ENCODE measurements around the gene ROR2. TPM values are rescaled to one million over a fixed set of nuclear protein-coding genes. Genes with fewer than 3 reads are reported as not detected.

Gene ROR2
- total and polyA plus RNA-seq, 2 of the 13 experiments (the other 11 are each of a cell fraction or from before 2014, with no cell fraction given), result not detected

DNA sequence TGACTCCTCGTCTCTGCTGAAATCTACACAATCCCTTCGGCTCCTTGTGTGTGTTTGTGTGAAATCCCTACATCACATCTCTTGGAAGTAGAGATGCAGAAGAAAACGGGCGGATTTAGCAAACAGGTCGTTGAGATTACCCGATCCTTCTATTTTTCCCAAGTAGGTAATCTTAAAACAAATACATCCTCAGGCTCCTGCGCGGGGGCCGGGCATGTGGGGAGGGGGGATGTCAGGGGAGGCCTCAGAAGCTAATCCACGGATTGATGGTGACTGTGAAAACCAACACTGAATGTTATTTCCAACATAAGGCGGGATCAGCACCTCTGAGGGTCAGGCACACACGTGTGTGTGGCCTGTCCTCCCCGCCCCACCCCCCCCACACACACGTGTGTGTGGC is 137.8 kb downstream of the ROR2 start:
- ChIA-PET POLR2A (no interaction called here), CTCF (ENCODE audit: low intra/inter-chr PET ratio, low total read pairs) (no interaction called here)
- H3K9me3 ChIP-seq (ENCODE audit: low read length), result no peaks in the 10 kb centered on the region
- H3K36me3 ChIP-seq (replicated peaks in 1 of 2; ENCODE audit: control insufficient read depth in 1 of 2, insufficient read depth in 2 of 2, low read length in 2 of 2), result no peaks in the 10 kb centered on the region
- no peak overlapping the region for H3K4me3 ChIP-seq (replicated peaks in 1 of 3; ENCODE audit: insufficient read depth in 1 of 3, low read depth in 2 of 3, low read length in 3 of 3)
- H3K79me2 ChIP-seq (ENCODE audit: insufficient read depth, low read length), result no peaks in the 10 kb centered on the region
- intact Hi-C loops (cut with micrococcal nuclease; ENCODE audit: unreplicated experiment) (no loop called here), in situ Hi-C loops (cut with HindIII; ENCODE audit: extremely low pct_ligation_motif_present, low pct_unique_long_range_greater_than_20kb) (no loop called here)
- WGBS (ENCODE audit: low lambda C conversion rate), result 18% methylated on average over 12 of the region's 14 CpGs
- peaks cover 10 to 58% of the 10 kb centered on the region in 2 experiments for H3K27me3 ChIP-seq (ENCODE audit: control insufficient read depth in 1 of 2, insufficient read depth in 2 of 2, low read length in 2 of 2)
- DNase-seq (ENCODE audit: low spot score) (no peak), ATAC-seq (no peak), FAIRE-seq (no peak)
- no peak overlapping the region for H3K27ac ChIP-seq (ENCODE audit: extremely low read length, insufficient read depth, low read length)
- BruUV-seq (replicated peaks), result no TSS peak
- H3K4me2 ChIP-seq (ENCODE audit: low read depth, low read length), result no peak overlapping the region
- H2AFZ ChIP-seq (ENCODE audit: low read length), result no peak overlapping the region
- H4K20me1 ChIP-seq (ENCODE audit: insufficient read depth, low read length), result no peaks in the 10 kb centered on the region
- no peaks in the 10 kb centered on the region for H3K4me1 ChIP-seq (ENCODE audit: insufficient read depth, low read length)
- no peak overlapping the region for H3K9ac ChIP-seq (ENCODE audit: insufficient read depth, low read depth, low read length)
- TF ChIP-seq MED13 (CRISPR knock-in tag; IDR thresholded peaks at IDR 0.05) (no peak), ZC3H4 (CRISPR knock-in tag; IDR thresholded peaks at IDR 0.05; ENCODE audit: borderline replicate concordance) (no peak), ZNF839 (CRISPR knock-in tag; IDR thresholded peaks at IDR 0.05; ENCODE audit: borderline replicate concordance) (no peak), TCF7 (IDR thresholded peaks at IDR 0.05; ENCODE audit: low read depth) (no peak), ZNF605 (CRISPR knock-in tag; IDR thresholded peaks at IDR 0.05) (no peak), KMT2B (CRISPR knock-in tag; IDR thresholded peaks at IDR 0.05) (no peak), TFDP2 (CRISPR knock-in tag; IDR thresholded peaks at IDR 0.05) (no peak), RBAK (CRISPR knock-in tag; IDR thresholded peaks at IDR 0.05) (no peak), ZNF883 (CRISPR knock-in tag; IDR thresholded peaks at IDR 0.05; ENCODE audit: not compliant biosample characterization) (no peak), KAT2B (IDR thresholded peaks at IDR 0.05; ENCODE audit: borderline replicate concordance, low read depth, low read length) (no peak), SALL2 (CRISPR knock-in tag; IDR thresholded peaks at IDR 0.05) (no peak), ZNF280D (CRISPR knock-in tag; IDR thresholded peaks at IDR 0.05) (no peak)
- TF ChIP-seq, protein P1, sequence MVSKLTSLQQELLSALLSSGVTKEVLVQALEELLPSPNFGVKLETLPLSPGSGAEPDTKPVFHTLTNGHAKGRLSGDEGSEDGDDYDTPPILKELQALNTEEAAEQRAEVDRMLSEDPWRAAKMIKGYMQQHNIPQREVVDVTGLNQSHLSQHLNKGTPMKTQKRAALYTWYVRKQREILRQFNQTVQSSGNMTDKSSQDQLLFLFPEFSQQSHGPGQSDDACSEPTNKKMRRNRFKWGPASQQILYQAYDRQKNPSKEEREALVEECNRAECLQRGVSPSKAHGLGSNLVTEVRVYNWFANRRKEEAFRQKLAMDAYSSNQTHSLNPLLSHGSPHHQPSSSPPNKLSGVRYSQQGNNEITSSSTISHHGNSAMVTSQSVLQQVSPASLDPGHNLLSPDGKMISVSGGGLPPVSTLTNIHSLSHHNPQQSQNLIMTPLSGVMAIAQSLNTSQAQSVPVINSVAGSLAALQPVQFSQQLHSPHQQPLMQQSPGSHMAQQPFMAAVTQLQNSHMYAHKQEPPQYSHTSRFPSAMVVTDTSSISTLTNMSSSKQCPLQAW (CRISPR knock-in tag; IDR thresholded peaks at IDR 0.05), result no peak
- TF ChIP-seq, protein P2, sequence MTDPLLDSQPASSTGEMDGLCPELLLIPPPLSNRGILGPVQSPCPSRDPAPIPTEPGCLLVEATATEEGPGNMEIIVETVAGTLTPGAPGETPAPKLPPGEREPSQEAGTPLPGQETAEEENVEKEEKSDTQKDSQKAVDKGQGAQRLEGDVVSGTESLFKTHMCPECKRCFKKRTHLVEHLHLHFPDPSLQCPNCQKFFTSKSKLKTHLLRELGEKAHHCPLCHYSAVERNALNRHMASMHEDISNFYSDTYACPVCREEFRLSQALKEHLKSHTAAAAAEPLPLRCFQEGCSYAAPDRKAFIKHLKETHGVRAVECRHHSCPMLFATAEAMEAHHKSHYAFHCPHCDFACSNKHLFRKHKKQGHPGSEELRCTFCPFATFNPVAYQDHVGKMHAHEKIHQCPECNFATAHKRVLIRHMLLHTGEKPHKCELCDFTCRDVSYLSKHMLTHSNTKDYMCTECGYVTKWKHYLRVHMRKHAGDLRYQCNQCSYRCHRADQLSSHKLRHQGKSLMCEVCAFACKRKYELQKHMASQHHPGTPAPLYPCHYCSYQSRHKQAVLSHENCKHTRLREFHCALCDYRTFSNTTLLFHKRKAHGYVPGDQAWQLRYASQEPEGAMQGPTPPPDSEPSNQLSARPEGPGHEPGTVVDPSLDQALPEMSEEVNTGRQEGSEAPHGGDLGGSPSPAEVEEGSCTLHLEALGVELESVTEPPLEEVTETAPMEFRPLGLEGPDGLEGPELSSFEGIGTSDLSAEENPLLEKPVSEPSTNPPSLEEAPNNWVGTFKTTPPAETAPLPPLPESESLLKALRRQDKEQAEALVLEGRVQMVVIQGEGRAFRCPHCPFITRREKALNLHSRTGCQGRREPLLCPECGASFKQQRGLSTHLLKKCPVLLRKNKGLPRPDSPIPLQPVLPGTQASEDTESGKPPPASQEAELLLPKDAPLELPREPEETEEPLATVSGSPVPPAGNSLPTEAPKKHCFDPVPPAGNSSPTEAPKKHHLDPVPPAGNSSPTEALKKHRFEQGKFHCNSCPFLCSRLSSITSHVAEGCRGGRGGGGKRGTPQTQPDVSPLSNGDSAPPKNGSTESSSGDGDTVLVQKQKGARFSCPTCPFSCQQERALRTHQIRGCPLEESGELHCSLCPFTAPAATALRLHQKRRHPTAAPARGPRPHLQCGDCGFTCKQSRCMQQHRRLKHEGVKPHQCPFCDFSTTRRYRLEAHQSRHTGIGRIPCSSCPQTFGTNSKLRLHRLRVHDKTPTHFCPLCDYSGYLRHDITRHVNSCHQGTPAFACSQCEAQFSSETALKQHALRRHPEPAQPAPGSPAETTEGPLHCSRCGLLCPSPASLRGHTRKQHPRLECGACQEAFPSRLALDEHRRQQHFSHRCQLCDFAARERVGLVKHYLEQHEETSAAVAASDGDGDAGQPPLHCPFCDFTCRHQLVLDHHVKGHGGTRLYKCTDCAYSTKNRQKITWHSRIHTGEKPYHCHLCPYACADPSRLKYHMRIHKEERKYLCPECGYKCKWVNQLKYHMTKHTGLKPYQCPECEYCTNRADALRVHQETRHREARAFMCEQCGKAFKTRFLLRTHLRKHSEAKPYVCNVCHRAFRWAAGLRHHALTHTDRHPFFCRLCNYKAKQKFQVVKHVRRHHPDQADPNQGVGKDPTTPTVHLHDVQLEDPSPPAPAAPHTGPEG (CRISPR knock-in tag; IDR thresholded peaks at IDR 0.05), result no peak
